ENCODE results near the gene ATP7A.

DNA sequence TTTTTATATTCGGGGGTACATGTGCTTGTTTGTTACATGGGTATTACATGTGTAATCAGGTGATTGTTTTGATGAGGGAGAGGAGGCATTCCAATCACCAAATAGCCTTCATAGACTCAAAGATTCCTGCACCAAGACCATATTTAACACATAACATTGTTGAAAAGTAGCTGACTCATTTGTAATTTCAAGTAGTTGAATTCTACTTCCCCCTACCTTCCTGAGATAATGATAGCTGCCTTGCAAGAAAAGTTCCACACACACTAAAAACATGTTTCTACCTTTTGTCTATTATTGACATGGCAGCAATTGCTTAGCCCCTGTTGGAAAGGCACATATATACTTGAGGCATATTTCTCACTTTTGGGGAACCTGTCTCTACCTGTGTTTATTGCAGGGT is 42.8 kb downstream of the ATP7A start:
- TF ChIP-seq, protein P1, sequence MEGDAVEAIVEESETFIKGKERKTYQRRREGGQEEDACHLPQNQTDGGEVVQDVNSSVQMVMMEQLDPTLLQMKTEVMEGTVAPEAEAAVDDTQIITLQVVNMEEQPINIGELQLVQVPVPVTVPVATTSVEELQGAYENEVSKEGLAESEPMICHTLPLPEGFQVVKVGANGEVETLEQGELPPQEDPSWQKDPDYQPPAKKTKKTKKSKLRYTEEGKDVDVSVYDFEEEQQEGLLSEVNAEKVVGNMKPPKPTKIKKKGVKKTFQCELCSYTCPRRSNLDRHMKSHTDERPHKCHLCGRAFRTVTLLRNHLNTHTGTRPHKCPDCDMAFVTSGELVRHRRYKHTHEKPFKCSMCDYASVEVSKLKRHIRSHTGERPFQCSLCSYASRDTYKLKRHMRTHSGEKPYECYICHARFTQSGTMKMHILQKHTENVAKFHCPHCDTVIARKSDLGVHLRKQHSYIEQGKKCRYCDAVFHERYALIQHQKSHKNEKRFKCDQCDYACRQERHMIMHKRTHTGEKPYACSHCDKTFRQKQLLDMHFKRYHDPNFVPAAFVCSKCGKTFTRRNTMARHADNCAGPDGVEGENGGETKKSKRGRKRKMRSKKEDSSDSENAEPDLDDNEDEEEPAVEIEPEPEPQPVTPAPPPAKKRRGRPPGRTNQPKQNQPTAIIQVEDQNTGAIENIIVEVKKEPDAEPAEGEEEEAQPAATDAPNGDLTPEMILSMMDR (conservative IDR thresholded peaks at IDR 0.05; ENCODE audit: low read length): no peak
- no peak for TF ChIP-seq EZH2phosphoT487 (IDR thresholded peaks at IDR 0.05; ENCODE audit: borderline replicate concordance, low read depth, low read length)
